Thymus (tissue), 11 donors: ENCODE measurements around the gene SEMA3F. TPM values are rescaled to one million over a fixed set of nuclear protein-coding genes. Genes with fewer than 3 reads are reported as not detected.
"Not testable (repeated sequence)": the region's sequence is repeated elsewhere in the genome, so short reads cannot be mapped to it uniquely, and the experiment has no call there.

Source experiments
- DNase-seq, 9 donors: peaks; one replicate each; pipeline ENCODE4 v3.0.0-alpha.2; 2013; ENCODE audit warnings: low spot score in 9 of 9, low read depth in 6 of 9, missing footprints in 1 of 9
- H3K27ac ChIP-seq, 2 donors: one replicate each; pipeline ENCODE4 v1.5.1; 2013; ENCODE audit warnings: control low read depth in 1 of 2, low read depth in 1 of 2, low read length in 1 of 2, mild to moderate bottlenecking in 1 of 2, moderate library complexity in 1 of 2
- H3K27me3 ChIP-seq, 2 donors: one replicate each; pipeline ENCODE4 v1.5.1; 2013; ENCODE audit warnings: low read length in 1 of 2; ENCODE audit not compliant: control insufficient read depth in 2 of 2, insufficient read depth in 1 of 2
- H3K36me3 ChIP-seq, 2 donors: one replicate each; pipeline ENCODE4 v1.5.1; 2013; ENCODE audit warnings: low read length in 1 of 2, mild to moderate bottlenecking in 1 of 2, moderate library complexity in 1 of 2; ENCODE audit not compliant: control insufficient read depth in 2 of 2, insufficient read depth in 2 of 2
- H3K4me1 ChIP-seq, 2 donors: one replicate each; pipeline ENCODE4 v1.5.1; 2013; ENCODE audit warnings: low read length in 2 of 2; ENCODE audit not compliant: control insufficient read depth in 2 of 2, insufficient read depth in 2 of 2
- H3K4me3 ChIP-seq, 2 donors: one replicate each; pipeline ENCODE4 v1.5.1; 2013; ENCODE audit warnings: low read length in 2 of 2, control low read depth in 1 of 2, mild to moderate bottlenecking in 1 of 2
- H3K9me3 ChIP-seq, 2 donors: one replicate each; pipeline ENCODE4 v1.5.1; 2013; ENCODE audit warnings: low read length in 1 of 2, mild to moderate bottlenecking in 1 of 2; ENCODE audit not compliant: control insufficient read depth in 2 of 2, insufficient read depth in 1 of 2
- WGBS: extraction: QIAGEN DNeasy Blood & Tissue Kit; methylation state at CpG from one replicate; pipeline ENCODE4 v1.1.7; 2013; 5-methylcytosine and 5-hydroxymethylcytosine counted together
- polyA plus RNA-seq: library from polyadenylated mRNA; stranded (reverse); fragments of 200-250 nt; gene quantifications from one replicate; pipeline ENCODE4 v1.2.3, GENCODE V29; 2013
- total RNA-seq: library from RNA; stranded (reverse); fragments of 120-200 nt; gene quantifications from one replicate; pipeline ENCODE4 v1.2.4, GENCODE V29; 2013
- donor health status: healthy.

SEMA3F gene
- total and polyA plus RNA-seq, 2 donors = 4.4 to 19.7 TPM

GRCh38 chr3:50210510-50211367 lies 55.6 kb downstream of the SEMA3F start:
- Histone ChIP-seq H3K4me1 (peaks cover 2 to 5% of the 10 kb centered on the region in 2 donors), H3K27ac (no peak overlapping the region), H3K9me3 (peaks cover under 1 to 2% of the 10 kb centered on the region in 2 donors), H3K27me3 (peaks cover 18 to 33% of the 10 kb centered on the region in 2 donors), H3K36me3 (no peaks in the 10 kb centered on the region), H3K4me3 (no peak overlapping the region)
- 95% methylated on average over 13 of the region's 13 CpGs for WGBS
- DNase-seq = no peak

DNA sequence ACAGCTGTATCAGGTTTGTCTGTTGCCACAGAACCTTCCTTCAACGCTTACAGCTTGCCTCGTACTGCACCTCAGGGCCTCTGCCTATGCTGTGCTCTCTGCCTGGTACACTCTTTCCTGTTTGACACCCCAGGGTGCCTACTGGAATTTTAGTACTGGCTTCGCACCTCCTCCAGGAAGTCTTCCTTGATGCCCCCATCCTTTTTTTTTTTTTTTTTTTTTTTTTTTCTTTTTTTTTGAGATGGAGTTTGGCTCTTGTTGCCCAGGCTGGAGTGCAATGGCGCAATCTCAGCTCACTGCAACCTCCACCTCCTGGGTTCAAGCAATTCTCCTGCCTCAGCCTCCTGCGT lies 56.2 kb downstream of the SEMA3F start:
- peaks cover 12 to 27% of the 10 kb centered on the region in 2 donors for H3K27me3 ChIP-seq
- H3K36me3 ChIP-seq, H3K4me1 ChIP-seq, H3K27ac ChIP-seq, DNase-seq, H3K9me3 ChIP-seq, H3K4me3 ChIP-seq: not testable (repeated sequence)
- 96% methylated on average over 5 of the region's 5 CpGs for WGBS

DNA sequence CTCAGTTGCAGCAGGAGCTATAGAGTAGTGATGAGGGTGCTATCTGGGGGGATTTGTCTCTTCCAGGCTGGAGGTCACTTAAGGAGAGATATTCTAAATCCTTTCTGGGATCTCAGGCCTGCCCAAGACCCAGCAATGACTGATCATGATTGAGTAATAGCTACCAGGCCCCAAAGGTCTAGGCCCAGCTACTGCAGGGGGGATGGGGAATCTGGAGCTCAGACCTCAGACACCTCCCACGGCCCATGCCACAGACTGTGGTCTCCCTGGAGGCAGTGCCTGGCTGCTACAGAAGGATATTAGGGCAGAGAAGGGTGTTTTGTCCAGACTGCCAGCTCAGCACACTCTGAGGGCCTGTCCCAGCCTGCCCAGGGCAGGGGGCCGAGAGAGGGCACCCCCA lies 56.8 kb downstream of the SEMA3F start:
- no peaks in the 10 kb centered on the region for H3K9me3 ChIP-seq
- no peak for DNase-seq
- WGBS = 88% methylated on average over 2 of the region's 2 CpGs
- H3K4me1 ChIP-seq = no peaks in the 10 kb centered on the region
- no peak overlapping the region for H3K27ac ChIP-seq
- H3K27me3 ChIP-seq = peaks cover 6 to 21% of the 10 kb centered on the region in 2 donors
- H3K4me3 ChIP-seq = no peak overlapping the region
- no peaks in the 10 kb centered on the region for H3K36me3 ChIP-seq

- Histone ChIP-seq H3K27me3 (peaks cover 3 to 15% of the 10 kb centered on the region in 2 donors), H3K4me3 (no peak overlapping the region), H3K36me3 (no peaks in the 10 kb centered on the region), H3K4me1 (no peaks in the 10 kb centered on the region), H3K27ac (no peak overlapping the region), H3K9me3 (no peaks in the 10 kb centered on the region)
- WGBS = 94% methylated on average over 4 of the region's 4 CpGs
- no peak for DNase-seq
Observed at GRCh38 chr3:50212502-50212901, 57.4 kb downstream of the SEMA3F start.

DNA sequence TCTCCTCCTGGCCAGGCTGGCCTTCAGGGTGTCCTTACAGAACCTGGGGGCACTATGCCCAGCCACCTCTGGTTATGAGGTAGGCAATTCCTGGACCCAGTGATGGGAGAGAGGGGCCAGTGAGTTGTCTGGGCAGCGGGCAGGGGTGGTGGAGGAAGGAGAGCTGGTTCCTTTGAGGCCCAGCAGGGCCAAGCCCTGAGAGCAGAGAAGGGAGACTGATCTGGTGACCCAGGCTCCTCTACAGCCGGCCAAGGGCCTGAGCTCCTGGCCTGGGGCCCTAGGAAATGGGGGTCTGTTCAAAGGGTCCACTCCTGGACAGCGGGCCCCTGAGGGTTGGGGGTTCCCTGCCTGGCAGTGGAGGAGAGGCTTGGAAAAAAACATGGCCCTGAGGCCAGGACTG lies 57.8 kb downstream of the SEMA3F start:
- H3K36me3 ChIP-seq = no peaks in the 10 kb centered on the region
- WGBS = 98% methylated on average over 3 of the region's 3 CpGs
- no peak overlapping the region for H3K27ac ChIP-seq
- no peak overlapping the region for H3K4me3 ChIP-seq
- DNase-seq = no peak
- H3K4me1 ChIP-seq = no peaks in the 10 kb centered on the region
- no peaks in the 10 kb centered on the region for H3K9me3 ChIP-seq
- H3K27me3 ChIP-seq = peaks cover under 1 to 11% of the 10 kb centered on the region in 2 donors

GRCh38 chr3:50213373-50213772 lies 58.2 kb downstream of the SEMA3F start:
- Histone ChIP-seq H3K36me3 (no peaks in the 10 kb centered on the region), H3K4me3 (no peak overlapping the region), H3K9me3 (no peaks in the 10 kb centered on the region), H3K27ac (no peak overlapping the region), H3K4me1 (no peaks in the 10 kb centered on the region), H3K27me3 (peaks cover 0 to 10% of the 10 kb centered on the region in 2 donors)
- 94% methylated on average over 12 of the region's 12 CpGs for WGBS
- no peak for DNase-seq

GRCh38 chr3:50214824-50215223 lies 59.7 kb downstream of the SEMA3F start:
- no peak for DNase-seq
- H3K9me3 ChIP-seq = no peaks in the 10 kb centered on the region
- WGBS = 94% methylated on average over 10 of the region's 10 CpGs
- no peak overlapping the region for H3K27ac ChIP-seq
- H3K4me3 ChIP-seq = no peak overlapping the region
- no peaks in the 10 kb centered on the region for H3K4me1 ChIP-seq
- peaks cover 0 to 3% of the 10 kb centered on the region in 2 donors for H3K27me3 ChIP-seq
- H3K36me3 ChIP-seq = no peaks in the 10 kb centered on the region

GRCh38 chr3:50215529-50215928 lies 60.4 kb downstream of the SEMA3F start:
- H3K27ac ChIP-seq = no peak overlapping the region
- WGBS = 90% methylated on average over 9 of the region's 9 CpGs
- DNase-seq = no peak
- no peaks in the 10 kb centered on the region for H3K27me3 ChIP-seq
- H3K4me1 ChIP-seq = peaks cover 0 to 5% of the 10 kb centered on the region in 2 donors
- no peaks in the 10 kb centered on the region for H3K9me3 ChIP-seq
- no peak overlapping the region for H3K4me3 ChIP-seq
- H3K36me3 ChIP-seq = no peaks in the 10 kb centered on the region

GRCh38 chr3:50217681-50218080 lies 62.6 kb downstream of the SEMA3F start:
- Histone ChIP-seq H3K9me3 (no peaks in the 10 kb centered on the region), H3K27ac (no peak overlapping the region)
- 90% methylated on average over 10 of the region's 10 CpGs for WGBS

More at GRCh38 chr3:50217681-50218080, 62.6 kb downstream of the SEMA3F start:
- H3K4me3 ChIP-seq = no peak overlapping the region
- H3K36me3 ChIP-seq = no peaks in the 10 kb centered on the region
- H3K27me3 ChIP-seq = no peaks in the 10 kb centered on the region
- DNase-seq = no peak
- peaks cover 0 to 19% of the 10 kb centered on the region in 2 donors for H3K4me1 ChIP-seq
